Panc1 (cell line): ENCODE measurements around the gene OR10W1.
A peak's percentile ranks its signal among the peaks of the same experiment; 100 is the strongest.

Experiments
- CTCF ChIP-seq: fragments of 450-650 bp; IDR thresholded peaks from 2 replicates; pipeline ENCODE4 v1.5.1; 2017; ENCODE audit warnings: mild to moderate bottlenecking
- POLR2AphosphoS5 ChIP-seq: IDR thresholded peaks from 2 replicates; pipeline ENCODE4 v1.6.1; 2012; ENCODE audit warnings: mild to moderate bottlenecking, low read depth, low read length, moderate library complexity

GRCh38 chr11:58286249-58286648, 18.2 kb upstream of the OR10W1 start:
- TF ChIP-seq CTCF = peak; percentile 80
- TF ChIP-seq POLR2AphosphoS5 = no peak
